Astrocyte (in vitro differentiated cells and primary cell): ENCODE results near the gene ACSL4. TPM values are rescaled to one million over a fixed set of nuclear protein-coding genes. Genes with fewer than 3 reads are reported as not detected.

ENCODE experiments used
- DNase-seq: peaks from one replicate; pipeline ENCODE4 v3.0.0-alpha.2; 2010; ENCODE audit warnings: low read depth
- FAIRE-seq: peaks from 2 replicates; lab custom pipeline; 2011; peaks lifted over from hg19 to GRCh38; lab: Jason Lieb, UNC
- H2AFZ ChIP-seq: 2 replicates; pipeline ENCODE4 v1.6.0; 2012; ENCODE audit warnings: low read depth, low read length, inconsistent platforms
- H3K27ac ChIP-seq: 2 replicates; pipeline ENCODE4 v1.5.1; 2011; ENCODE audit warnings: low read depth, low read length, inconsistent platforms
- H3K27me3 ChIP-seq: 2 replicates; pipeline ENCODE4 v1.6.0; 2011; ENCODE audit warnings: low read length, inconsistent platforms; ENCODE audit not compliant: insufficient read depth
- H3K36me3 ChIP-seq: 2 replicates; pipeline ENCODE4 v1.5.1; 2011; ENCODE audit warnings: low read length, inconsistent platforms; ENCODE audit not compliant: insufficient read depth
- H3K4me1 ChIP-seq: 2 replicates; pipeline ENCODE4 v1.5.1; 2011; ENCODE audit warnings: low read length, inconsistent platforms; ENCODE audit not compliant: insufficient read depth
- H3K4me2 ChIP-seq: 2 replicates; pipeline ENCODE4 v1.6.0; 2012; ENCODE audit warnings: low read length, inconsistent platforms
- H3K4me3 ChIP-seq: 2 replicates; pipeline ENCODE4 v1.5.1; 2011; ENCODE audit warnings: low read depth, mild to moderate bottlenecking, low read length, inconsistent platforms; ENCODE audit not compliant: insufficient read depth
- H3K79me2 ChIP-seq: 2 replicates; pipeline ENCODE4 v1.6.0; 2012; ENCODE audit warnings: mild to moderate bottlenecking, low read length, inconsistent platforms; ENCODE audit not compliant: insufficient read depth
- H3K9ac ChIP-seq: 2 replicates; pipeline ENCODE4 v1.6.0; 2012; ENCODE audit warnings: mild to moderate bottlenecking, low read length, inconsistent platforms
- H3K9me3 ChIP-seq: 2 replicates; pipeline ENCODE4 v1.5.1; 2012; ENCODE audit warnings: low read depth, mild to moderate bottlenecking, low read length, inconsistent platforms; ENCODE audit not compliant: insufficient read depth
- H4K20me1 ChIP-seq: 2 replicates; pipeline ENCODE4 v1.6.0; 2012; ENCODE audit warnings: low read length, inconsistent platforms; ENCODE audit not compliant: insufficient read depth
- H3K27ac Mint-ChIP-seq: one replicate; pipeline ENCODE4 v1.8.0; 2021; ENCODE audit warnings: mild to moderate bottlenecking, mixed read lengths; ENCODE audit not compliant: unreplicated experiment
- H3K27me3 Mint-ChIP-seq: one replicate; pipeline ENCODE4 v1.8.0; 2021; ENCODE audit warnings: low read depth, mixed read lengths; ENCODE audit not compliant: unreplicated experiment
- H3K36me3 Mint-ChIP-seq: one replicate; pipeline ENCODE4 v1.8.0; 2021; ENCODE audit warnings: low read depth, mixed read lengths; ENCODE audit not compliant: unreplicated experiment
- H3K4me1 Mint-ChIP-seq: one replicate; pipeline ENCODE4 v1.8.0; 2021; ENCODE audit warnings: low read depth, mixed read lengths; ENCODE audit not compliant: unreplicated experiment
- H3K4me3 Mint-ChIP-seq: one replicate; pipeline ENCODE4 v1.8.0; 2021; ENCODE audit warnings: mild to moderate bottlenecking, moderate library complexity, mixed read lengths; ENCODE audit not compliant: unreplicated experiment
- H3K9me3 Mint-ChIP-seq: one replicate; pipeline ENCODE4 v1.8.0; 2021; ENCODE audit warnings: mild to moderate bottlenecking, mixed read lengths; ENCODE audit not compliant: unreplicated experiment
- EZH2 ChIP-seq: IDR thresholded peaks from 2 replicates; pipeline ENCODE4 v1.6.1; 2012; ENCODE audit warnings: mild to moderate bottlenecking, low read length, inconsistent platforms; ENCODE audit not compliant: insufficient read depth
- total RNA-seq: library from RNA; stranded (reverse); gene quantifications from 2 replicates; pipeline ENCODE4 v1.2.1, GENCODE V29; 2021
- TF ChIP-seq, protein P1 (sequence below): IDR thresholded peaks from 2 replicates; pipeline ENCODE4 v1.5.1; 2011; ENCODE audit warnings: low read depth, mild to moderate bottlenecking, inconsistent platforms, low read length, moderate library complexity; ENCODE audit not compliant: insufficient read depth

Gene ACSL4
- total RNA-seq, 1 donor from 2014 or later: 99.4 TPM

DNA sequence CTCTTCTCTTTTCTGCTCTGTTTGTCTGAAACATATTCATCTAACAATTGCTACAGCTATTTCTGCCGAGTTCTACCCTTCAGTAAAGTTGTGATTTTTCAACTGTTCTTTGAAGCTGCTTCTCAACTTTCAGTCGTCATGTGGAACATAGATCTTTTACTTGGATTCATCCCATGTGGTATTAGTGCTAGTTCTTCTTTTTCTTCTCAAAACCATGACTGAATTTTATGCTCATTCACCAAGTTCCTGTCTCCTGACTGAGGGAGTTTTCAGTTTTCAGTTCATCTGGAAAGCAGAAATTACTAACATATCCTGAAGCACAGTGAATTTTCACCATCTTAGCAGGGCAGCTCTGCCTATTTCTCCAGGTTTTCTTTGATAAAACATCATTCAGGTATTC lies 12.1 kb downstream of the ACSL4 start:
- TF ChIP-seq, protein P1, sequence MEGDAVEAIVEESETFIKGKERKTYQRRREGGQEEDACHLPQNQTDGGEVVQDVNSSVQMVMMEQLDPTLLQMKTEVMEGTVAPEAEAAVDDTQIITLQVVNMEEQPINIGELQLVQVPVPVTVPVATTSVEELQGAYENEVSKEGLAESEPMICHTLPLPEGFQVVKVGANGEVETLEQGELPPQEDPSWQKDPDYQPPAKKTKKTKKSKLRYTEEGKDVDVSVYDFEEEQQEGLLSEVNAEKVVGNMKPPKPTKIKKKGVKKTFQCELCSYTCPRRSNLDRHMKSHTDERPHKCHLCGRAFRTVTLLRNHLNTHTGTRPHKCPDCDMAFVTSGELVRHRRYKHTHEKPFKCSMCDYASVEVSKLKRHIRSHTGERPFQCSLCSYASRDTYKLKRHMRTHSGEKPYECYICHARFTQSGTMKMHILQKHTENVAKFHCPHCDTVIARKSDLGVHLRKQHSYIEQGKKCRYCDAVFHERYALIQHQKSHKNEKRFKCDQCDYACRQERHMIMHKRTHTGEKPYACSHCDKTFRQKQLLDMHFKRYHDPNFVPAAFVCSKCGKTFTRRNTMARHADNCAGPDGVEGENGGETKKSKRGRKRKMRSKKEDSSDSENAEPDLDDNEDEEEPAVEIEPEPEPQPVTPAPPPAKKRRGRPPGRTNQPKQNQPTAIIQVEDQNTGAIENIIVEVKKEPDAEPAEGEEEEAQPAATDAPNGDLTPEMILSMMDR: no peak
- TF ChIP-seq EZH2: no peak
- Histone ChIP-seq H3K27me3 (no peaks in the 10 kb centered on the region), H3K4me3 (no peak overlapping the region), H2AFZ (no peak overlapping the region), H3K79me2 (peaks cover 97% of the 10 kb centered on the region), H3K4me1 (no peaks in the 10 kb centered on the region), H3K27ac (no peak overlapping the region), H3K4me2 (no peak overlapping the region), H4K20me1 (peaks cover 23% of the 10 kb centered on the region), H3K36me3 (no peaks in the 10 kb centered on the region), H3K9me3 (no peaks in the 10 kb centered on the region), H3K9ac (no peak overlapping the region)
- H3K36me3 Mint-ChIP-seq: peaks cover 2% of the 10 kb centered on the region
- no peak overlapping the region for H3K27ac Mint-ChIP-seq
- peaks cover 9% of the 10 kb centered on the region for H3K4me1 Mint-ChIP-seq
- H3K27me3 Mint-ChIP-seq: no peaks in the 10 kb centered on the region
- H3K4me3 Mint-ChIP-seq: no peak overlapping the region
- DNase-seq (no peak), FAIRE-seq (peak; percentile 74)
- no peaks in the 10 kb centered on the region for H3K9me3 Mint-ChIP-seq

- DNase-seq (no peak), FAIRE-seq (peak; percentile 20)
- H3K9ac ChIP-seq: no peak overlapping the region
- H3K27ac ChIP-seq: no peak overlapping the region
- peaks cover 94% of the 10 kb centered on the region for H3K79me2 ChIP-seq
- peaks cover 9% of the 10 kb centered on the region for H3K4me1 Mint-ChIP-seq
- no peak overlapping the region for H2AFZ ChIP-seq
- no peak overlapping the region for H3K4me3 Mint-ChIP-seq
- H3K27ac Mint-ChIP-seq: no peak overlapping the region
- H3K27me3 Mint-ChIP-seq: no peaks in the 10 kb centered on the region
- H3K4me1 ChIP-seq: peaks cover 4% of the 10 kb centered on the region
- H4K20me1 ChIP-seq: peaks cover 20% of the 10 kb centered on the region
- no peaks in the 10 kb centered on the region for H3K36me3 ChIP-seq
- no peak overlapping the region for H3K4me3 ChIP-seq
- no peaks in the 10 kb centered on the region for H3K9me3 ChIP-seq
- H3K27me3 ChIP-seq: no peaks in the 10 kb centered on the region
- H3K9me3 Mint-ChIP-seq: no peaks in the 10 kb centered on the region
- no peaks in the 10 kb centered on the region for H3K36me3 Mint-ChIP-seq
- TF ChIP-seq EZH2: no peak
- TF ChIP-seq, protein P1: no peak
- H3K4me2 ChIP-seq: no peak overlapping the region
These were observed 13.8 kb downstream of the ACSL4 start for GRCh38 chrX:109719264-109719663.

DNA sequence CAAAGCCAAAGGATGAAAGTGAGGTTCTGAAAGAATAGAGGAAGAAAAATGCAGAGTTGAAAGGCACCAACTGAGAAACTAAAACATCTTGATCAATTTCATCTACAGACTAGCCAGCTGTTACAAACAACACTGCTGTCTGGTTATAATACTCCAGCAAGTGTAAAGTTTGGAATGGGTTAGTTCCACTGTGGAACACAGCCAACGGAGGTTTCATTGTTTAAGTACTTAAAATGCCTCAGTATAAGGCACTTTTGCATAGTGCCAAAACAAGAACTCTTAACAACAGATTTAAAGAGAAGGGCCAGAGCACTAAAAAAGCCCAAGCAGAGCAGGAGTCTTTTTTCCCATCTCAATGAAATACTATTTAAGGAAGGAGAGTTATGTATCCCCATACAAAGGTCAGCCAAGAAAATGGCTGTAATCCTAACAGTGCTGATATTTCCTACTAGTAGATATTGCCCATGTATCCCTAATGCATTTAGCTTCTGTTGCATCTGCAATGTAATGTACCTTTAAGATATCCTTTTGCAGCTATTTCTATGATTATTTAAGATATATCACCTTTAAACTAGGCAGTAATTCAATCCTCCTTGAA lies 16.5 kb downstream of the ACSL4 start:
- Mint-ChIP-seq H3K27ac (no peak overlapping the region), H3K4me3 (no peak overlapping the region), H3K36me3 (no peaks in the 10 kb centered on the region), H3K27me3 (no peaks in the 10 kb centered on the region), H3K9me3 (no peaks in the 10 kb centered on the region), H3K4me1 (peaks cover 16% of the 10 kb centered on the region)
- Histone ChIP-seq H3K4me3 (no peak overlapping the region), H3K79me2 (peaks cover 93% of the 10 kb centered on the region), H3K36me3 (no peaks in the 10 kb centered on the region), H3K9ac (no peak overlapping the region), H3K4me2 (peak overlapping the region; percentile 15), H4K20me1 (peaks cover 13% of the 10 kb centered on the region), H2AFZ (no peak overlapping the region), H3K4me1 (peaks cover 14% of the 10 kb centered on the region), H3K9me3 (no peaks in the 10 kb centered on the region), H3K27me3 (no peaks in the 10 kb centered on the region), H3K27ac (no peak overlapping the region)
- DNase-seq (peak; percentile 34), FAIRE-seq (no peak)
- TF ChIP-seq, protein P1: no peak
- TF ChIP-seq EZH2: no peak
